ENCODE data around the gene HERC2.

DNA sequence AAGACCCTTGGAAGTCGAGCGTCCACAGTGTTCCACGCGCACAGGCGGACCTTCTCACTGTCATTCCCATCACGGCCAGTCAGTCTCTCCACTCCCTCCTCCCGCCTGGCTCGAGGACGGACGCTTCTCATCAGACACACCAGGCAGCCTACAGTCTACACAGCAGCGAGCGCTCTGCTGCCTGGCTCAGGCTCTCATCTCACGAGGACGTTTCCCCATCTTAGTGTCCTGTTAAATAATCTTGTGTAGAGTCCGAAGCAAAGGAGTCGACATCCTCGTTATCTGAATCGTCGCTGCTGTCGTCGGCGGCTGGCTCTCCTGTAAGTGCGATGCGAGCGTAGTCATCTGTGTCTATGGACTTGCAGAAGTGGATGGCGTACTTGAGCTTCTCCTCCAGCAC, 210.4 kb downstream of the HERC2 start:
- TF ChIP-seq GATA2 (IDR thresholded peaks at IDR 0.05; ENCODE audit: insufficient read depth, insufficient read length, low read depth, low read length): no peak
- TF ChIP-seq, protein P1, sequence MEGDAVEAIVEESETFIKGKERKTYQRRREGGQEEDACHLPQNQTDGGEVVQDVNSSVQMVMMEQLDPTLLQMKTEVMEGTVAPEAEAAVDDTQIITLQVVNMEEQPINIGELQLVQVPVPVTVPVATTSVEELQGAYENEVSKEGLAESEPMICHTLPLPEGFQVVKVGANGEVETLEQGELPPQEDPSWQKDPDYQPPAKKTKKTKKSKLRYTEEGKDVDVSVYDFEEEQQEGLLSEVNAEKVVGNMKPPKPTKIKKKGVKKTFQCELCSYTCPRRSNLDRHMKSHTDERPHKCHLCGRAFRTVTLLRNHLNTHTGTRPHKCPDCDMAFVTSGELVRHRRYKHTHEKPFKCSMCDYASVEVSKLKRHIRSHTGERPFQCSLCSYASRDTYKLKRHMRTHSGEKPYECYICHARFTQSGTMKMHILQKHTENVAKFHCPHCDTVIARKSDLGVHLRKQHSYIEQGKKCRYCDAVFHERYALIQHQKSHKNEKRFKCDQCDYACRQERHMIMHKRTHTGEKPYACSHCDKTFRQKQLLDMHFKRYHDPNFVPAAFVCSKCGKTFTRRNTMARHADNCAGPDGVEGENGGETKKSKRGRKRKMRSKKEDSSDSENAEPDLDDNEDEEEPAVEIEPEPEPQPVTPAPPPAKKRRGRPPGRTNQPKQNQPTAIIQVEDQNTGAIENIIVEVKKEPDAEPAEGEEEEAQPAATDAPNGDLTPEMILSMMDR (IDR thresholded peaks at IDR 0.05; ENCODE audit: extremely low read depth in 1 of 2, insufficient read depth in 1 of 2, low read depth in 1 of 2, low read length in 2 of 2): no peak
- TF ChIP-seq POLR2AphosphoS5 (IDR thresholded peaks at IDR 0.05; ENCODE audit: insufficient read depth, low read depth, low read length): no peak
